ENCODE data around the gene CST7.

CST7 gene

DNA sequence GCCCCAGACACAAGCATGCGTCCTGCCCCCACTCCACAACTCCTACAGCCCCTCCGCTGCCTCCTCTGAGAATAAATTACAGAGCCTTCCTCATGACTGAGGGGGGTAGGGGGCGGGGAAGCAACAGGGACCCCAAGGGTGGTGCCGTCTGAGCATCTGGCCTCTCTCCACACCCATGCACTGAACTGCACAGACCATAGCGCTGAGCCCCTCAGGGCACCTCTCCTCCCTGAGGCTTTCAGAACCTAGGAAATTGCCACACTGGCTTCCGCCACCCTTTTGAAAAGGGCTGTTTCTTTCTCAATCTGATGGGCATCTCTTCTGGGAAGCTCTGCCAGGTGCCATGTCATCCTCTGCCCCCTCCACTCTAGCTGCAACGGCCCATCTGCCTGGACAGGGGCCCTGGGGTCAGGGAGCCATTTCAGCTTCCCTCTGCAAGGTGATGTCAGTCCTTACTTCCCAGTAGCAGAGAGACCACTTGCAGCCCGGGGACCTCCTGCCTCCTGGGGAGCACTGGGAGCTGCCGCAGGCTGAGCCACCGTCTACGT is 2.5 kb downstream of the CST7 start:
- peak; percentile 81 for DNase-seq

DNA sequence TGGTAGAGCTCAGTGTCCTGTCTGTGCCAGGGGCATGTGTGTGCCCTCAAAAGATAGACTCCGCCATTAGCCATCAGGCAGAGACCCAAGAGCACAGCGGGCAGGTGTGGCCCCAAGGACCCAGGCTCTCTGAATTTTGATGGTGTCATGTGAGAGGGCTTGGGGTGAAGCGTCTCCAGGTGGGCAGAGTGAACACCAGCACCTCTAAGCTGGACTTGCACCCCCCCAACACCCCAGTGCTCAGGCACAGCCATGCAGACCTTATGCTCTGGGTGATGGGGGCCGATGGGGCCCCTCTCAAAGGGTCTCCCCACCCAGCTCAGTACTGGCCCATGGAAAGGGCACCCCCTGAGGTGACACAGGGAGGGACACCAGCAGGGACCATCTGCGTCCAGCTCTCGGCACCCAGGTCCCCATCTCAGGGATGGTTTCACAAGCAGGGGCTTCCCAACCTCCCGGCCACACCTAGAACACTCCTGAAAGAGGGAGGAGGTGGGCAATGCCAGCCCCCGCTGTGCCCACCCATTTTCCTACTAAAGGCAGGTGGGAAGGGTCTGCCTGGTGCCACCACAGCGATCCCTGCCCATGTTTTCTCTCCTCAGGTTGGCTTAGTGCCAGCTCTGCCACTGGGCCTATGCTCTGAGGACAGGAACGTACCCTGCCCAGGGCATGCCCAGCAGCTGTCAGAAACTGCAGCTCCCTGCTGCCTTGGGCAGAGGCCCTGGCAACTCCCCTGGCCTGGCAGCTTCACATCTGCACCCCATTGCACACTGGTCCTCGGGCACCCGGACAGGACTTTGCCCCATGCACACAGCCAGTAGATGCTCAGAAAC is 3.5 kb downstream of the CST7 start:
- DNase-seq, result peak; percentile 68

DNA sequence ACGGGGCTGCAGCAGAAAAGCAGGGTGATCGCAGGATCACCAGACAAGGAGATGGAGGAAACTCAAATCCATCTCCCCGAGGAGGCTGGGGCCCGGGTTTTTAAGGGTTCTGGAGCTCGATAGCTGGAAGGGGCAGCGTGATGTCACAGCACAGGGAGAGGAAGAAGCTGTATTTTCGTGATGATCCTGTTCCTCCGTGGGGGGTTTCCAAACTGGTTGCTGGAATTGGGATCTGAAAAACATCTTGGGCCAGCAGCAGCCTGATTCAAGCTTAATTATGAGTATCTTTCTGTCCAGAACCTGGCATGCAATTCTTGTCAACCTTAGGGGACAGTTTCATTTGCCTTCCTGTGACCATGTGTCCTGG is 4.1 kb downstream of the CST7 start:
- DNase-seq, result no peak

DNA sequence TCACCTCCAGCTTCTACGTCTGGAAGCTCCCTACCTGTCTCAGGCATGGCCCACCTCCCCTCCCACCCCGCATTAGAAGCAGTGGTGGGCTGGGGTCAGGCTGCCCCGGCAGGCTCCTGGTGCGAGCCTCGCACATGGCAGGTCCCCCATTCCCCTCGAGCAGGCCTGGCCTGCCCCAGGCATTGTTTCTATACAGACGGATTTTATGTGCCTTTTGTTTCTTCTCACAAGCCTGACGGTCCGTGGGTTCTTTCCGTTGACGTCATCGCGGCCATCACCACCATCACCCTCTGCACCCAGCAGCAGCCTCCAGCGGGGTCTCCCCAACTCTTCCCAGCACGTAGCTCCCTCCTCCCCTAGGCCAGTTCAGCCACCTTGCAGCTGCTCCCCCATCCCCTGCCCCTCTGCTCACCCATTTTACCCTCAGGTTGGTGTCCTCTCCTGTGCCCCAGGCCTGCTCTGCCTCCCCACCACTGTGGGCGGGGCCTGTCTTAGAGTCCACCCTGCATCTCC is 4.6 kb downstream of the CST7 start:
- DNase-seq, result no peak

DNA sequence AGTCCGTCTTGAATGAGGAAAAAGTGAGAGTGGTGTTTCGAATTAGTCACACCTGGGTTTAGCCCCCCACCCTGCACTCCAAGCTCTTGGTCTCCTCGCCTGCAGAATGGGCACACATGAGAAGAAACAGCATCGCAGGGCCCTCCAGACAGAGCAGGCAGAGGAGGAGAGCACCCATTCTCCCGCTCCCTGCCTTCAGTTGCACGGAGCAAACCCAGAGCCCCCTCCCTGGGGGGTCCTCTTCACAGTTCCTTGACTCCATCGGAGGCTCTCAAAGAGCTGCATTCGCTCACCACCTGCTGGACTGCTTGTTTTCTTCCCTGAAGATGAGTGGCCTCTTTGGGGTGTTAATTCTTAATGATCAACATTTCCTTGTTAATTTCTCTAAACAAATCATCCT is 5.1 kb downstream of the CST7 start:
- no peak for DNase-seq

DNA sequence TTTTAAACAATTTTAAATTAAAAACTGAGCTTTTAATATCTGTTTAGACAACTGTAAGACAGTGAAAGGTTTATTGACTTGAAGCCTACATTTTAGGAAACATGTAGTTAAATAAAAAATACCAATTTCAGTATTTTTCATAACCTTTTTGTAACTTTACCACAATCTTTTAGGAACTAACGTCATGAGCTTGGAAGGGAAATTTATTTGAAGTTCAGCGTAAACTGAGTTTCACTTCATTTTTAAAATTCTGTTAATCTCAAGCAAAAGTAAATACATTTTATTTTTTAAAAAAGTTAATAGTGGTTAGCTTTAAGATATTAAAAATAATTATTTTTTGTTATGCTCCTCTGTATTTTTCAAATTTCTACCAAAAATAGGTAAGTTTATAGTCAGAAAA is 5.5 kb downstream of the CST7 start:
- no peak for DNase-seq

DNA sequence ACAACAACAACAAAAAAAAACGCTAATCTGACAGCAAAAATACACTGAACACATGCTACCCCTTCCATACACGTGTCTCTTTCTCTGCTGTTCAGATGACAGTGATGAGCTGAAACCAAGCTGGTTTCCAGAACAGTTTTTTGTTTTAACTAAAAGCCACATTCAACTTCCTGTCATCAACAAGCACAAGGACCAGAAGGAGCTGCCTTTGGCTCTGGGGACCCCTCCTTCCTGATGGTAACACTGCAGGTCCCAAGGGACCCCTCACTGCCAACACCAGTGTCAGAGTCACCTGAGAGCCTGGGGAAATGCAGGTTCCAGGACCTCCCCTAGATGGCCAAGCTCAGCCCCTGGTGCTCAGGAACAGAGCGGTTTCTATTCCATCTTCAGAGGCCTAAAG is 6.0 kb downstream of the CST7 start:
- peak; percentile 69 for DNase-seq

DNA sequence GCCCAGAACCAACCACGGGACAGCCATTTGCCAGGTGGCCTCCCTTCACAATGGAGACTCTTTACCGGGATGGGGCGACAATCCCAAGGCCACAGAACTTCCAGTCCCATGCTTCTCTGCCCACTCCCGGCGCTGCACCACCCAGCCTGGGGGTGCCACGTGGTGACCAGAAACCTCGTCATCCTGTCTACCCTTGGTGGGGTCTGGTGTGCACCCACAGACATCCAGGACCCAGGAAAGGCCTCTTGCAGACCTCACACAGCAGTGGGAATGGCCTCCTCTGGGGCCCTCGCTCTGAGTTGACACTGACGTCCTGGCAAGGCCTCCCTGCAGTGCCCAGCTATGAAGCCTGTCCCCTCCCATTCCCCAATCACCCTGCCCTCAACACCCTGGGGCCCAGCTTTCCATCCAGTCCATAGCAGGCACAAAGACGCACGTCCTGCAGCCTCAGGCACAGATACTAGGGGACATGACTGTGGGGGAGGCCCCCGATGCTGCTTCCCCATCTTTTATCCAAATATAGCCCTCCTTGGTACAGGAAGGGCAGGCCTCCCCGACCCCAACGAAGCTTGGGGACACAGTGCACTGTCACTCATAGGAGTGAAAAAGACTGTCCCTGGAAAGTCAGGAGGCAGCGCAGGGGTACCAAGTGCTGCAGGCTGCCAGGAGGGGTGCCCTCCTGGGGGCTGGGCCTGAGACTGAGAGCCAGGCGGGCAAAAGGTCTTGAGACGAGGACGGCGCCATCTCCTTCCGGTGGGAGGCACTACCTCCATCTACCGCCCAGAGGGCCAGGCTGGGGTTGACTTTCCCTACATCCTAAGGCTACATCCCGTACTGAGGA is 7.2 kb downstream of the CST7 start:
- DNase-seq, result no peak

DNA sequence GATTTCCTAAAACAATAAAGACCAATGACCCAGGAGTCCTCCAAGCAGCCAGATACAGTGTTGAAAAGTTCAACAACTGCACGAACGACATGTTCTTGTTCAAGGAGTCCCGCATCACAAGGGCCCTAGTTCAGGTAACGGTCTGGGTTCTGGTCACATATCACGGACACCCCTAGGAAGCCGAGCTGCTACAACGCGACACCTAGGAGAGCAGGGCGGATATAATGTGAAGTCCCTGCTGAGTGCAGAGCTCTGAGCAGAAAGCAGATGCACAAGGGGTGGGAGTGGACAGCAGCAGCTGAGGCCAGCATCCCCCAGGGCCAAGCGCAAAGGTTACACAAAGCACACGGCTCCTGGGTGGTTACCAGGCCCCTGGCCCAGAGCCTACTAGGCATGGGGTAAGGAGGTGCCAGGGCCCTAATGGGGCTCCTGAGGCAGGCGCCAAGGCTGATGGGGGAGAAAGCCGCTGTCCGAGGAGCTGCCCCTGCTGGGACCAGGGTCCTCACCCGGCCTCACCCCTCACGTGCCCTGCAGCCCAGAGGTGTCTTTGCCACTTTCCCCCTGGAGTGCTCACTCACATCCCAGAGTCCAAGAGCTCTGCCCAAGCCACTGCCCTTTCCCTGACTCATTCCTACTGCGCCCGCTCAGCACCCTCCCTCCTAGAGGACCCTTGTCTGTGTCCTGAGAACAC is 8.4 kb downstream of the CST7 start:
- DNase-seq, result no peak

DNA sequence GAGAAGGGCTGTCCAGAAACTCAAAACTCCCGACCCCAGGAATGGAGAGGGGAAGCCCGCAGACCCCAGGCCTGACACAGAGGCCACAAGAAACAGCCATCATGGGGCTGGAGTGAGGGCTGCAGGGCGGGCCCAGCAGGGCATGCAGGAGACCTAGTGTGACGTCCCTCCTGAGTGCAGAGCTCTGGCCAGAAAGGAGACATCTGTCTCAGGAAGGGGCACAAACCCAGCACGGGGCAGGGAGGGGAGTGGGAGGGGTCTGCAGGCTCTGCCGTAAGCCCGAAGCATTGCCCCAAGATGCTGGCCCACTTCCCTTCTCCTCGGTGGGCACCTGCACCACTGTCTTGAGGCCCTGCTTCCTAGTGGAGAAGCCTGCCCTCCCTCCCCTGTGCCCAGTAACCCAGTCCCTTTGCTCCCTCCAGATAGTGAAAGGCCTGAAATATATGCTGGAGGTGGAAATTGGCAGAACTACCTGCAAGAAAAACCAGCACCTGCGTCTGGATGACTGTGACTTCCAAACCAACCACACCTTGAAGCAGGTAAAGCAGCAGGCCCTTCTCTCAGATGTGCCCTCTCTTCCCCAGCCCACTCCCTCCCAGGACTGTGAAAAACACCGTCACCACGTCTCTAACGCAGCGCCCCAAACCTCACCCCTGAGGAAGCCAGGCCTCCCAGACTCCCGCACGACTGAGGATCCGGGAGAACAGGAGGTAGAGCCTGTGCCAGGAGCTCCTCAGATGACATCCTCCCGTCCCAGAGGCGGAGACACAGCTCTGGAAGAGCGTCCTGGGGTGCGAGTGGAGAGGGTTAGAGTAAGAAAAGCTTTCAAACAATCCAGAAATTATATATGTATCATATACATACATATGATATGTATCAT is 9.7 kb downstream of the CST7 start:
- no peak for DNase-seq

DNA sequence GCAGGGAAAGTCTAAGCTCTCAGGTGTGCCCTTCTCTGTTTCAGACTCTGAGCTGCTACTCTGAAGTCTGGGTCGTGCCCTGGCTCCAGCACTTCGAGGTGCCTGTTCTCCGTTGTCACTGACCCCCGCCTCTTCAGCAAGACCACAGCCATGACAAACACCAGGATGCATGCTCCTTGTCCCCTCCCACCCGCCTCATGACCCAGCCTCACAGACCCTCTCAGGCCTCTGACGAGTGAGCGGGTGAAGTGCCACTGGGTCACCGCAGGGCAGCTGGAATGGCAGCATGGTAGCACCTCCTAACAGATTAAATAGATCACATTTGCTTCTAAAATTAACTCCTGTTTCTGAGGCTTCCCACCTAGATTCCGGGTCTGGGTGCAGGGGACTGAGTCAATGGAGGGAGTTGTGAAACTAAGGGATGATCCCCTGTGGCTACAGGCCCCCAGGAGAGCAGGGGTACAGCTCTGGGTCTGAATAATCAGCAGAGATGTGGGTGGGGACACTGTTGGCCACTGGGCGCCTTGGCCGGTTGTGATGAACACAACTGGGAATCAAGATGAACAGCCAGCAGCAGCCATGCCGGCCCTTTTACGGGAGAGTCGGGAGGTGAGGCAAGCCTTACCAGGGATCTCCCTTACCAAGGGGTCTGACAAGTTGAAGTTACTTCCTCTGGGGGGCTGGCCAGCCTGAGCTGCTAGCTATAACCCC is 10.7 kb downstream of the CST7 start:
- DNase-seq, result no peak

DNA sequence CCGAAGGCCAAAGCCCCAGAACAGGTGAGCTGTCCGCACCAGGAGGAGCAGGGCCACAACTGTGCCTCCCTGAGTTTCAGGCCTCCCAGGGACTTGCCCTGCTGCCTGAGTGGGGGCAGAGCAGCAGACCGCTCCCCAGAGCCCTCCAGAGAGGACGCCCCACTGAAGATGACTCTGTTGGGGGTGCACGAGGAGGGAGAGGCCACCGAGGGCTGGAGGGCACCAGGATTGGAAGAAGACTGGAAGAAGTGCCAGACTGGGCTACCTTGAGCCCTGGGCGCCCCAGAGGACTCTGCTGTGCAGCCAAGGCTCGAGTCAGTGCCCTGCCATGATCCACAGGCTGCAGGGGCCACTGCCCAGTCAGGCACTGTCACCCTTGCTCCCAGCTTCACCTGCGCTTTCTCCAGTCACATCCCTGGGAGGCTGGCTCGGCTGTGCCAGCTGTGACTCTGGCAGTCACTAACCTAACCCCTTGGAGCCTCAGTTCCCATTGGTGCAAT is 11.3 kb downstream of the CST7 start:
- no peak for DNase-seq

DNA sequence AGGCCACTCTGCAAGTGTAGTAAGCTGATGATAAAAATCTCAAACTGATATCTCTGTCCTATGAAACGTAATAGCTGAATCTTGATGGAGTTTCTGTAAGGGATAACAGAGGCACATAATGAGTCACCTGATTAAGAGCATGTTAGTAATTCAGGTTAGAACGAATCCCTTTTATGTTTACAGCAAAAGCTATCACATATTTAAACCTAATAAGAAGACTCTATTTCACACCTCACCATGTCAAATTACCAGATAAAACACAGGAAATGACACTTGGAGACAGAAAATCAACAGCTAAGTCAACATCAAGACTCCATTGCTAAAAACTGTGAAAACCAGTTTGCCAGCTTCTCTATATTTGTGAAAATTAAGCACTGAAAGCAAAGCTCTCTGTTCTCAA is 11.8 kb downstream of the CST7 start:
- DNase-seq, result no peak

DNA sequence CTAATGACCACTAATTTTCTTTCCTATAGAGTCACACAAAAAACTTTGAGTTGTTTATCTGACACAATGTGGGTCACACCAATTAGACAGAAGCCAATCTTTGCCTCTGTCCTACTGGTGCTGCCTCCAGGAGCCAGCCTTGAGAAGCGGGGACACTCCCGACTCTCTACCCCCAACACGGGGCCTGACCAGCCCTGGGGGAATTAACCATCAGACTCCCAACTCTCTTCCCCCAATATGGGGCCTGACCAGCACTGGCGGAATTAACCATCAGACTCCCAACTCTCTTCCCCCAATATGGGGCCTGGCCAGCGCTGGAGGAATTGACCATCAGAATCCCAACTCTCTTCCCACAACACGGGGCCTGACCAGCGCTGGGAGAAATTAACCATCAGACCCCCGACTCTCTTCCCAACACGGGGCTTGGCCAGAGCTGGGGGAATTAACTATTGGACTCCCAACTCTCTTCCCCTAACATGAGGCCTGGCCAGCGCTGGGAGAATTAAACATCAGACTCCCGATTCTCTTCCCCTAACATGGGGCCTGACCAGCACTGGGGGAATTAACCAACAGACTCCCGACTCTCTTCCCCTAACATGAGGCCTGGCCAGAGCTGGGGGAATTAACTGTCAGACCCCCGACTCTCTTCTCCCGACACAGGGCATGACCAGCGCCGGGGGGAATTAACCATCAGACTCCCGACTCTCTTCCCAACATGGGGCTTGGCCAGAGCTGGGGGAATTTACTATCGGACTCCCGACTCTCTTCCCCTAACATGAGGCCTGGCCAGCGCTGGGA is 12.5 kb downstream of the CST7 start:
- no peak for DNase-seq

DNA sequence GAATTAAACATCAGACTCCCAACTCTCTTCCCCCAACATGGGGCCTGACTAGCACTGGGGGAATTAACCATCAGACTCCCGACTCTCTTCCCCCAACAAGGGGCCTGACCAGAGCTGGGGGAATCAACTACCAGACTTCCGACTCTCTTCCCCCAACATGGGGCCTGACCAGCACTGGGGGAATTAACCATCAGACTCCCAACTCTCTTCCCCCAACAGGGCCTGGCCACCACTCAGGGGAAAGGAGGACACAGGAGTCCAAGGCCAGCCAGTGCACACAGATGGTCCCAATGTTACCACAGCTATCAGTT is 13.1 kb downstream of the CST7 start:
- no peak for DNase-seq

DNA sequence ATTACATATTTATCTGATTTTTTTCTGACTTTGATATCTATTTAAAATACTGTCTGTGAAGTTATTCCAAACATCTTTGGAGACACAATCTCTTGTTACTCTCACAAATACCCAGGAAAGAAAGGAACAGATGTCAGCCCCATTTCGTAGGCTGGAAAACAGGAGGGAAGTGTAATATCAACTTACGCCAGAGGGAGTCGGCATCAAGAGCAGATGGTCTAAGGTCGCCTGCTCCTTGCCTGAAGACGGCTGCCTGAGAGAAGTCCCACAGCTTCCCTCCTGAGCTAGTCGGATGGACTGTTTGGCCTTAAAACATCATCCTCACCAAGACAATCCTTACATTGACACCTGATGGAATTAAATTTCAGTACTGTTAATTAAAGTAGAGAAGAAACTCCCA is 13.4 kb downstream of the CST7 start:
- DNase-seq, result peak; percentile 49

DNA sequence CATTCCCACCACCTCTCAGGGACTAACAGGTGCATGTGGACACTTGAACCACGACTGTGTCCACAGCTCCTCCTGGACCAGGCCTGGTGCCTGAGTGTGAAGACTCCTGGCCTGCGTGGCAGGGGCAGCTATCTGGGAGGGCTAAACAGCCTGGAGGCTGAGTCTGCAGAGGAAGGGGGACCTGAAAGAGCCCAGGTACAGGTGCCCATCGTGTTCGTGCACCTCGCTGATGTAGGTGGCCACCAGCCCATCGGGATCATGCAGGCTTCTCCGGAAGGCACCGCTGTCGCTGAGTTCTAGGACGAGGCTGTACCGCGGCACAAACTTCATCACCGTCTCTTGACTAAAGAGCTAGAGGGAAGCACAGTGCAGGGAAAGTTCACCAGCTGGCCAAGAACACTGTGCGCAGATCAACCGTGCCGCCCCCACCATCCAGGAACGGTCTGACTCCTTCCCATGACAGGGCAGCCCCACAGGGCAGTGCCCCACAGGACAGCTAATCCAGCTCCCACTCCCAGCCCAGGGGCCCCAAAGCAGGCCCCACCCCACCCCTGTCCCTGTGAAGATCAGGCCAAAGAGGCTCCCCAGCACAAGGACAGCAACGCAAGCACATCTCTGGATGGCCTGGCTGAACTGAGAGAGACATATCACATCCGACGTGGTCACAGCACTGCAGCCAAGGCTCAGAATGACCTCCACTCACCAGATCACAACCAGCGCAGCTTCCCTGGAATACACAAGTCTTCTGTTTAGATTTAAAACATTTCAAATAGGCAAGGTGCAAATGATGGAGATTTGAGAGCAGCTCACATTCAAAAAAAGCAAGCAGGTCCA is 14.8 kb downstream of the CST7 start:
- DNase-seq, result no peak

DNA sequence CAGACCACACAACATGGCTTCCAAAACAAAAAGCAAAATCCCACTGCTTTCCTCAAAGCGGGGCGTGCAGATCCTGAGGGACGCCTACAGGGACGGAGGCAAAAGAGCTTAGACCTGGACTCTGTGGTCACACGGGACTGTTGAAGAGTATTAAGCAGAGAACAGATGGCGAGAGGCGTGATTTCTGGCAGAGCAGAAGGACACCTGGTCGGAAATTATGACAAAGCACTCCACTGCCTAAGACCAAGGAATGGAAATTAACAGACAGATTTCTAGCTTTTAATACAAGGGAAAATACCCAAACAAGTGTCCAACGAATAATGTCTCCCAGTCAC is 15.4 kb downstream of the CST7 start:
- peak; percentile 82 for DNase-seq

DNA sequence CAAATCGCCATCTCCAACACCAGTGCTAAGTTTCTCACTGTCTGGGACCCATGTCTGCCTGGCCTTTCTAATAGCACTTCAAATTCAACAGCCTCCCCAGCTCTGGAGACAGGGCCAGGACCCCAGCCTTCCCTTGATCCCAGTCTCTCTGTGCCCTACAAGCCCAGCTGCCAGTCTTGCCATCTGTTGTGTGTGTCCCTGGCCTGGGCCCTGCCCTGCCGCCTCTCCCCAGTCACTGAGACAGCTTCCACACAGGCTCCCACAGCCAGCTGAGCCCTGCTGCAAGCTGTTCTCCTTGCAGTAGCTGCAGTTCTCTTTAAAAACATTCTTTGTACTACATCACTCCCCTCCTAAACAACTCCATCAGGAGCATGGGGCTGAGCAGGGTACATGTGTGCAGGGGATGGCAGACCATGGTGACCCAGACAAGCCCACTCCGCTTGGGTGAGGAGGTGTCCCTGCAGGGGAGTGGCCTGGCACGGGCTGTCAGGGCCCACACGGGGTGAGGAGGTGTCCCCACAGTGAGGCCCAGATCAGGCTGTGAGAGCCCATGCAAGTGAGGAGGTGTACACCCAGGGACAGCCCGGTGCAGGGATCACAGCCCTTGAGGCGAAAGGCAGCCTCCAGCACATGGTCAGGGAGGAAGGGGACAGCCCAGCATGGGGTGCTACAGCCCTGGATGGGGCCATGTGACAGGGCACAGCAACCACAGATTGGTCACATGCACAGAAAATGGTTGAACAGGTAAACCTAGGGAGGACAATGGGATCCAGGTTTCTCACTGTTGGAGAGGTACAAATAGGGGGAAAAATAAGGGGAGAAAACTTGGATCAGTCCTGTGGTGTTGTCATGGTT is 16.2 kb downstream of the CST7 start:
- DNase-seq, result peak; percentile 73
